HG02642 (cell line): ENCODE results near the gene FSTL5.

Experiments
- ATAC-seq: cut with Tn5 transposase; IDR thresholded peaks from one replicate; pipeline ENCODE4 v1.9.1; 2021; ENCODE audit warnings: mild to moderate bottlenecking; ENCODE audit not compliant: unreplicated experiment, poor library complexity

FSTL5 gene

DNA sequence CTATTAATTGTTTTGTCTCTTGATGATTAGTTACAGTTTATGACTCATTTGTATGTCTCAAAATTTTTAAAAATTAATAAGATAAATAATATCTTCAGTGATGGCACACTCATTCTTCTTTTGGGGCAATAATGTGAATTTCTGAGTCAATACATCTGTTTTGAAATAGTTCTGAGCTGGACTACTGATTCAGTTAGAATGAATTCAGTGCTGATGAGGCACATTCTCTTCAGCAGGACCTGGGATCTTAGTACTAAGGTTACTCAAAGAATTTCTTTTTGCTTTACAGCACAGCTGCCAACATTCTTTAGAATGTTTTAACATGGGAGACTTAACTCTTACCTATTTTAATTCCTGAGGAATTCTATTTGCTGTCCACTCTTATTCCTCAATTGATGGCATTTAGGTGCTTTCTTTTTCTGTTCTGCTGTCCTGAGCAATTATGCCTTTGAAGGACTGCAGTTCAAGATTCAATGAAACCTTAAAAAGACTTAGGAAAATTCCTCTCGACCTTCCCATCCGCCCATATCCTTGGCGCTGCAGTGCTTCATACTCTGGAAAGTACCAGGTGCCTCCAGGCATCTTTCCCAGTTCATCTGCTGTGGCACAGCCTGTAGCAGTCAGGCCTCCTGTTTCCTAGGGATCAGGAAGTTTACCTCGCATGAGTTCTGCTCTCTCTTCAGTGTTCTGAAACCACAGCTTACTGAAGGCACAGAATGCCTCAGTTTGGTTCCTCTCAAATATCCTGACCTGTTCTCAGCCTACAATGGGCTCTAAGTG, 213.7 kb downstream of the FSTL5 start:
- ATAC-seq, result no peak

DNA sequence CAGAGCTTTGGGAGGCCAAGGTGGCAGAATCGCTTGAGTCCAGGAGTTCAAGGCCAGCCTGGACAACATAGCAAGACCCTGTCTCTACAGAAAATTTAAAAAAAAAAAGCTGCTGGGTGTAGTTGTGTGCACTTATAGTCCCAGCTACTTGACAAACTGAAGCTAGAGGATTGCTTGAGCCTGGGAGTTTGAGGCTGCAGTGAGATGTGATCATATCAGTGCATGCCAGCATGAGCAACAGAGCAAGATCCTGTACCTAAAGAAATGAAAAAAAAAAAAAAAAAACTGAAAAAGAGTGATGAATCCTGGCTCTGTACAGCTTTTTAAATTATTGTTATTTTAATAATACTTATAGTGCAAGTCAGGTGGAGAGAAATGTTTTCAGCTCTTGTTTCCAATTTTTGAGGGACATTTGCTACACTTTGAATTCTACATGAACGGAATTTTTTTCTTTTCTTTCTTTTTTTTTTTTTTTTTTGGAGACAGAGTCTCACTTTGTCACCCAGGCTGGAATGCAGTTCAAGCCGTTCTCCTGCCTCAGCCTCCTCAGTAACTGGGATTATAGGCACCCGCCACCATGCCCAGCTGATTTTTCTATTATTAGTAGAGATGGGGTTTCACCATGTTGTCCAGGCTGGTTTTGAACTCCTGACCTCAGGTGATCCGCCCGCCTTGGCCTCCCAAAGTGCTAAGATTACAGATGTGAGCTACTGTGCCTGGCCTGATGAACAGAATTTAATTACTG, 215.6 kb downstream of the FSTL5 start:
- ATAC-seq, result no peak

DNA sequence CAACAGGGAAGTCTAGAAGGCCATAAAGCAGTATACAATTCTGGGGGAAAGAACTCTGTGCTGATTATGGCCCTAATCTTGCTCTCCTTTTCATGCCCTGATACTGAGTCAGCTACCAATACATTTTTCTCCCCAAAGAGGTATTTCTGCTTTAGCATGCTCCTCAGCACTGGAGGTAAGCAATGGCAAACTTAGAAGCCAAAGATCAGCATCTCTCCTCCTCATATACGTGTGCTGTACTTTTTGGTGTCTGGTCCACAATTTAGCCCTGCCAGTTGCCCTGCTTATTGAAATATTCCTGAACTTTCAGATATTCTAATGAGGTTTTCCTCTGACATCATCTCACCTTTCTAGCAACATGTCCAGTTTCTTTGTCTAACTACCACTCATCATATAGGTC, 226.2 kb downstream of the FSTL5 start:
- ATAC-seq, result no peak

DNA sequence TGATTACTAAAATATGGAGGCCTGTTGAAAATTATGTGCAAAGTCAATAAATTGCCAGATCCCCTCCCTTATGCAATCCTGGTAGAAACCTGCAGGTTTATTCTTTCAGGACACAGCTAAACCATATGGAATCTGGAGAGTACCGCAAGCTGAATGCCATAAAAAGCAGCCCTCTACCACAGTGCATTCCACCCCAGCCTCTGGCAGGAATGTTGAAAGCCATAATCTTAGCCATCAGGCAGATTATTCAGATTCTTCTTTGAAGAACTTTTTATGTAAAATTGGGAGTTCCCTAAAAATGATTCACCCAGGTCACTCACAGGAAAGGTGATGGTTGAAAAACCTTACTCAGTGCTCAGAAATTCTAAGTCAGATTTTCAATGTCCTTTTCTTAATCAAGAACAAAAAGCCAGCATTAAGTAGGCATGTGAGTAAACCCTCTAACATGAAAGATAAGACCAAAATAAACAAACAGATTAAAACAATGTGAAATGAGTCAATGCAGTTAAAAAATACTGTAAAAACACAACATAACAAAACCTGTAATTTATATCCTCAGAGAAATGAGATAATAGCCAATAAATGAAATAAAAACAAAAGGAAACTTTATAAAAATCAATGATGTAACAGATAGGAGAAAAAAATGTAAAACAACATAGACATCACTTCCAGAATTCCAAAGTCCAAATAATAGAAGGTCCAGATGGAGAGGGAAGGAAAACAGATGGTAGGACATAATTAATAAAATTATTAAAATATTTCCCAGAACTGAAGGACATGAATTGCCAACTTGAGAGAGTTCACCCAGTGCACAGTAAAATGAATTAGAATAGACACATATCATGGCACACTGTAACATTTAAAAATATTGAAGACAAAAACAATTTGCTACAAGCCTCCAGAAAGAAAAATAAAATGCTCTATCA, 226.9 kb downstream of the FSTL5 start:
- no peak for ATAC-seq

DNA sequence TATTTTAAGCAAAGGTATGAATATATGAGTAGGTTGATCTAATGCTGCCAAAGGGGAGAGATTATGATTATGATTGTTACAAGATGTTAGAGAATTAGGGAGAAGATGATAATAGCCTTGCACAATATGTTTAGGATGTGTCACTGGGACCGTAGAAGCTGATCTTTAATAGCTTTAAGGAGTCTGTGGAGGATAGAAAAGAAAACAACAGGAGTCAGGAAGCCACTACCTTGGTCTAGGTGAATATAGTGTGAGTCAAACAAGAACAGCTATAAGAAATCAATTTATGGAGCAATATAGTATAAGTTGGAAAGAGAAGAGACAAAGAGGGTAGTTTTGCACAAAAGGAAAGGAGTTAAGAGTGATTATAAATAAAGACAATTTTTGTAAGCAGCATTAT, 232.7 kb downstream of the FSTL5 start:
- no peak for ATAC-seq

DNA sequence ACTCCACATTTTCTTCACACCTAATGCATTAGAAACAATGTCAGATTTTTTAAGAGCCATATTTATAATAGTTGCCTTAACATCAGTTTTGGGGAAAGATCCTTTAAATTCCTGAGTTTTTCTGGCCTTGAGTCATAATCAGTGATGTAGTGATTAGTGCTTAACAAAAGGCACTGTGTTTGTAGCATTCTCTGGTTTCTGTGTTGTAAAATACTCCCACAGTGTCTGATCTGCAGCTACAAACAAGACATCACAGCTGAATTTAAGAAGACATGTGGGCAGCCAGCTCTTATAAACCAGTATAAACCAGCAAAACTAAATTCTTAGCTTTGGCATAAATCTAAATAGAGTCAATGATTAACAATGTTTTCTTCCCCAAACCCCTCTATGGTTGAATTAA, 233.8 kb downstream of the FSTL5 start:
- ATAC-seq, result no peak

DNA sequence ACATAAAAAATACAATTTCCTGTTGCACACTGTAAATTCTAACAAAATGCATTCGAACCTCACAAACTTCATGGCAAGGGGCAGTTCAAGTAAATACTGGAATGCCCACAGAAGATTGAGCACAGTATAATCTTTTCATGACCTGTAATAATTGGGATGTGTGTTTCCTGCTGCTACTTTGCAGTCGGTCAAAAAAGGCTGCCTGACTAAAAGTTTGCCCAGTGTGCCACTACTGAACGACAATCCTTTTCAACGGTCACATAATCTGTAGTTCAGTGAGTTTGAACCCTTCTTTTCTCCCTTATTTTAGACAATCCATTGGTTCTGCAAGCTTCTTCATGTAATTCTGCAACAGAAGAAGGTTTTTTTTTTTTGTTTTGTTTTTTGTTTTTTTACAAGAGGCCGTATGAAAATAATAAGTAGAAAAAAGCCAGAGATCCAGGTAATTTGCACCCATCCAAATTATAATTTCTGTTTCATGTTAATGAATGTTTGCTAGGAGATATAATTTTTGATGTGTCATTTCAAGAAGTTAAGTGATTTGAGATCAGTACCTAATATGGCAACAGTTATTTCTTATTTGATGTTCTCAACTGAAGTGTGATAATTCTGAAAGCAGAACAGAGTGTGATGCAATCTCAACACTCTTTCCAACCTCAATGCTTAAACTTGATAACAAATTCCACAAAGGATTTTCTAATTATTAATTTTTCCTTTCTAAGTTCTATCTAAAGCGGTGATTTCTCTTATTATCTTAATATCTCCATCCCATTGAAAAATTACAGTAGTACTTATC, 237.6 kb downstream of the FSTL5 start:
- ATAC-seq, result no peak

DNA sequence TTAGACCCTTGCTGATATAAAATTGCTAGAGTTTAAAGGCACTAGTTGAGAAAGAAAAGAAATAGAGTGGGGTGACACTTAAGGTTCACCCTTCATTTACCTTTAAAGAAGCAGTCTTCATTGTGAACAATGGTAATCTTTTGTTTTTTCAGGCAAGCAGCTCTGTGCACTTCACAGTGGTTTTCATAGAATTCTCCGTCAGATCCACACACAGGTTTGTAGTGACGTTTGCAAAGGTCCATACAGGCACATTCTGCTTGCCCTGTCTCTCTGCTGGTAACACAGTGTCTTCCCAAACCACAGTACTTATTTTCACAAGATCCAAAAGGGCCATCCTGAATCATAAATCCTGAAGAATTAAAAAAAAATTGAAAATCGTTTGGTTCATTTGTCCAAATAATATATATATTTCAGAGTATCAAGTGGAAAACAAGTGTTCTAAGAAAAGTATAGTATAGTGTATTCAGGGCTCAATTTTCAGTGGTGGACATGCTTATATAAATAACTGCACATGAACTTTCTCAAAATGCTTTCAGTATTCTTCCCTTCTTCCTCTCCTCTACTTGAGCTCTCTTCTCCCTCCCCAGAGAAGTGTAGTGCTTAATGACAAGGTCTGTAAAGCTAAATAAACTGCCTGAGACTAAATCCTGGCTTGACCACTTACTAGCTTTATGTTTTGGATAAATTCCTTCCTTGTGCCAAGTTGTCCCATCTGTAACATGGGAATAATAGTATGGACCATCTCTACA, 243.3 kb downstream of the FSTL5 start:
- ATAC-seq, result no peak

DNA sequence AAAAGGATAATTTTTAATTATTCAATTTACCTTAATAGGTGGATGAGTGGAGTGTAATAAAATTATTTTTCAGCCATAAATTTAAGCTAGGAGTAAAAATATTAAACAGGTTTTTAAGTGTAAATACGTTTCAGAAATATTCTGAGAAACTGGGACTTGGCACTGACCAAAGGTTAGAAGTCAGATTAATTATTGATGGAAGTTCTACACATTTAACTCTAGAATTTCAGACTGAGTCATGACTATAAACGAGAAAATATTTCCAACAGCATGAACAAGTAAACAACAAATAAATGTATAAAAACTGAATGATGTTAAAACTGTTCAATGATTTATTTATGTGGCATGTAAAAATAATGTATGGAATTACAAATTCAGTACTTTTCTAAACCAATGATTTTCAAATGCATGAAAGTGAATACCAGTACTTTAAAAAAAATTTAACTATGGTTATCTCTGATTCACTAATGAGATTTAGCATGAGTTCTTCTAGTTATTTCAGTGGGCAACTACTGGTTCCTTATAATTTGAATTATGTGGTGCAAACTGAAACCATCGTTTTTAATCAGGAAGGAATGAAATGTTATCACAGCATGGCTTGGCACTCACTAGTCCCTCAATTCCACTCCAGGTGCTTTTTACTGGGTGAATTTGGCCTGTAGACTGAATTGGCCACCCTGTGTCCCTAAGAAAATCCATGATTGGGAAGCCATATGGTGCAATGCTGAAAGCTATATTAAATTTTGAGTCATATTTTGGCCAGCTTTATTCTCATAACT, 244.2 kb downstream of the FSTL5 start:
- ATAC-seq, result no peak

DNA sequence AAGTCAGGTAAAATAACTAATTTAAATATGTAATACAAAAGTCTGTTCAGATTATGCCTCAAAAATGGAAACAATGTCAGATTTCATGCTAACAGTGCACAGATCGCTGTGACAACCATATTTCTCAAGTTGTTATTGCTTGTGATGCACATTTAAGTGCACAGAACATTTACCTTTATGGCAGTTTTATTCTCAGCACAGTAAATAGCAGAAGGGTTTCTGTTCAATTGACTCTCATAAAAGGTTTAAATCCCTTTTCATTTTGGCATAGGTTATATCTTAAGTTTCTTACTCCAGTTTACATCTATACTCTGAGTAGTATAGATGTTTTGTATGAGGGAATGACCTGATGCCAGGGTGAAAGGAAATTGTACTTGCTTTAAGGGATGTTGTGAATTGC, 247.8 kb downstream of the FSTL5 start:
- no peak for ATAC-seq

DNA sequence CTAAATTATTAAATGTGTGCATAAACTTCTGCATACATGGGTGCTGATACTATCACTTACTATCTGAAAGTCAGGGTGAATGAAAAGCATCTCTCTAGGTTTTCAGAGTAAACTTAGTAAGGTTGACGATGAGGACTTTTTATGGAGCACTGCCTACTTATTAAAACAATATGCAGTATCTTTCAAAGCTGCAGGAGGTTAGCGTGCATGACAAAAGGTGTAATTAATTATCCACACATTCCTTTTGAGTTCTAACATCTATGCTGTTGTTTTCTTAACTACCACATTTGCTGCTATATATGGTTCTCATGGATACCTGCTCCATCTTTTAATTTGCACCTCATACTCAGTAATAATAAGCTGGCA, 256.2 kb downstream of the FSTL5 start:
- ATAC-seq, result no peak

DNA sequence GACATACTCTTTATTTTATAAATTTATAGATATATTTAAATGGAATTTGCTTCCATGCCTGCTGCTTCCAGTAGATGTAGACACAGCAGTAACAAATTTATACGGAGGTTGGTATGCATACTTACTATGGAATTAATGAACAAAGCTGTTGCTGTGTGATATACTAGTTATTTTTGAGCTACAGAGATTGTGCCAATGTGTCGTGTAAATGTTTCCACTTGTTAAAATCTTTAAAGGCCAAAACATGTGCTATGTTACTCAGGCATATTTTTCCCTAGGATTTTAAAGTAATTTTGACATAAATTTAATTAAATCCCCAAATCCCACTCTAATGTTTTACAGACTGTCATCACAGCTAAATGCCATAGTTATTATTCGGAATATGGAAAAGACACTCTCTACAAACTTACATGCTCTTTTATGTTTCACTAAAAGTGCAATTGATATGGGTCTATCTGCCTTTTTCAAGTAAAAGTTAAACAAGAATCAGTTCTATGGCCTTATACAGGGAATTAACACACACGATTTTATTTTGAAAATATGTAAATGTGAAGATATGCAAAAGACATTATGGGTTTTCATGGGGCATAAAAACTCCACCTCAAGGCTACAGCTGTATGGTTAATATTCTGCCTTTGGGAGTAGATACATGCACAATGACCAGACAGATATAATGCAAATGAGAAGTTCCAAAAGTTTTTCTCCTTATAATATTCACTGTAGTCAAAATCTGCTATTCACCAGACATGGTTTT, 256.8 kb downstream of the FSTL5 start:
- no peak for ATAC-seq

DNA sequence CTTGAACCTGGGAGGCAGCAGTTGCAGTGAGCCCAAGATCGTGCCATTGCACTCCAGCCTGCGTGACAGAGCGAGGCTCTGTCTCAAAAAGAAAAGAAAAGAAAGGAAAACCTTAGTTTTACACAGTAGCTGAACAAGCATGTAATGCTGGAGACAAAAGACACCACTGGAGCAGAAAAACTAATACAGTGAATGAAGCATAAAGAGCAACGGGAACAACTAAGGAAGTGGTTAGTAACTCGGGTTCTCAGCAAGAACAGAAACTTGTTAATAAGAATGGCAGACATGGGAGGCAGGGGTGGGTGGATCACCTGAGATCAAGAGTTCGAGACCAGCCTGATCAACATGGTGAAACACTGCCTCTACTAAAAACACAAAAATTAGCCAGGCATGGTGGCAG, 263.7 kb downstream of the FSTL5 start:
- ATAC-seq, result no peak

DNA sequence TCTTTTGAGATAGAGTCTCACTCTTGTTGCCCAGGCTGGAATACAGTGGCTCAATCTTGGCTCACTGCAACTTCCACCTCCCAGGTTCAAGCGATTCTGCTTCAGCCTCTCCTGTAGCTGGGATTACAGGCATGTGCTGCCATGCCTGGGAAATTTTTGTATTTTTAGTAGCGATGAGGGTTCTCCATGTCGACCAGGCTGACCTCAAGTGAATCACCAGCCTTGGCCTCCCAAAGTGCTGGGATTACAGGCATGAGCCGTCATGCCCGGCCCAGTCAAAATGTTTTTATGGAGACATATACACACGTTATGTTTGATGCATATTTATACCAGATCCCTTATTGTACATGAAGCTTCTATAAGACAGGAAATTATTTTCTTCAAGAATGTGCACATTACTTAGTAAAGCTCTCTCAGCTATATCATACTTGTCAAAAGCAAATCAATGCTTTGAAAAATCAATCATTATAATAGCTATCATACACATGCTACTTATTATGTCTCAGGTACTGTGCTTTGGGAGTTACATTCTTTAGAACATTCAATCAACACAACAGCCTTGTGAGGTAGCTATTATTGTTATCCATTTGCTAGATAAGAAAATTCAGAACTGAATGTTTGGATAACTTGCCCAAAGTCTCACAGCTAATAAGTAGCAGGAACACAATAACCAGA, 269.2 kb downstream of the FSTL5 start:
- no peak for ATAC-seq

DNA sequence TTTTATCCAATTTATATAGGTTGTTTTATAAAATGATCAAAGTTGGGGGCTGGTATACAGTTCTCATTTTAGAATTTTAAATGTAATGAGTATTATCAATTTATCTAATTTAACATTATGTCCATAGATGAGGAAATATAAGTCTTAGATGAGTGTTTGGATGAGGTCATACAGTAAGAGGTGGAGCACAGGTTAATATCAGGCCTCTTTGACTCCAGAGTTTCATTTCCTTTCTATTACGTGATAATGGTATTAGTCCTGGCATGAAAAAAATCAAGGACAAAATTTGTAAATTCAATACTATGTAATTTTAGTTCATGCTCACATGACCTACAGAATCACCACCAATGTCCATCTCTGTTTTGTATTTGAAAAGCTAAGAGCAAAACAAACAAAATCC, 269.8 kb downstream of the FSTL5 start:
- no peak for ATAC-seq

DNA sequence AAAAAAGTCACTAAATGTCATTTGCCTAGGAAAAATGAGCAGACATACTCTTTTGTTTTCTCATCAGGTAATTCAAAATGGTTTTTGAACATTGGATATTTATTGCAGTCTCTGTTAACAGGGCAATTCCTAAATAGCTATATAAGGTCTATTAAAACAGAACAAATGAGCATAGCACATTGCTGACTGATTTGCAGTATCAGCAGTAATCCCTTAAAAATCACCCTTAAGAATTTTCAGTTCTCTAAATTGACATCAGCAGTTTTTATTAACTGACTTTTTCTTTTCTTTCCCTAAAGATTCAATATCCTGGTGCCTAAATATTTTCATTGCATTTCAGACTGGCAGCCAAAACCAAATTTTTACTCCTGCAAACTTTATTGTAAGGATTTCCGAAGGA, 270.2 kb downstream of the FSTL5 start:
- no peak for ATAC-seq

DNA sequence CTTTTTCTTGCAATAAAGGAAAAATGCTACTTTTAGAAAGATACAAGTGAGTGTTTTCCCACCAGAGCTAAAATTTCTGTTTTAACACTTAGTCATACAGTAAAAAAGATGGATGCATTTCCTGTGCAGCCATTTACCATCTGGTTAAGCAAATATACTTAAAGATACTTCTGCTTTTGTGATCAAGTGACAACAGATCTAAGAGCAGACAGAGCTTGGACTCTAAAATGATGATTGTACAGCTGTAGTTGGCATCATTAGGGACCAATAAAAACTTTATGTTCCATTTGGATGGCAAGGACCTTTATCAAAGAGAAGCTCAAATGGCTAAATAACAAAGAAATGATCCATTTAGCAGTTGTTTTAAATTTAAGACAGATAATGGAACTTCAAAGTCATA, 270.8 kb downstream of the FSTL5 start:
- ATAC-seq, result no peak

DNA sequence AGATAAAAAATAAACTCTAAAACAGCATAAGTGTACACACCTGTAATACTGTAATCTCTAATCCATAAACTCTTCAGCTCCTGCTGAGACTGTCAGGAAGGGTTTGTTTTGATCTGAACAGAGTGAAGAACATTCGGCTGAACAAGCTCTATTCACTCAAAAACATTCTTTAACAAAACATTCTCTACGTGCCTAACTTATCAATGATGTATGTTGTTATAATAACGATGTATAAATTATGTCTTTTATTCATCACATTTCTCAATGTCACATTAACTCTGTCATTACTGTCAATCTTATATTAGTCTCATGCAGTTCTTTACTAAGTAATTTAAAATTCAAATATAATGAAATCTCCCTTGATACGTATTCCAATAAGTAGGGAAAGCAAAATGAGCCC, 280.6 kb downstream of the FSTL5 start:
- no peak for ATAC-seq
